Ovary (tissue), 3 donors: ENCODE data around the gene CBR3.

ENCODE experiments used
- CTCF ChIP-seq, 3 donors: fragments of 450-650 bp in 2 of 3; fragments of 200-600 bp in 1 of 3; IDR thresholded peaks; one replicate each; pipeline versions ENCODE4 v1.5.1 to v1.8.0; 2016 to 2022; ENCODE audit warnings: antibody characterized with exemption in 3 of 3, mild to moderate bottlenecking in 1 of 3
- POLR2A ChIP-seq: fragments of 450-650 bp; IDR thresholded peaks from one replicate; pipeline ENCODE4 v1.6.1; 2017; ENCODE audit warnings: antibody characterized with exemption, mild to moderate bottlenecking, moderate library complexity
- donor health status: DM: no; HTN: no; CAD: no.

- TF ChIP-seq CTCF (IDR thresholded peaks at IDR 0.05) (no peak), POLR2A (no peak)
Measured at GRCh38 chr21:36171336-36171735, 36.5 kb downstream of the CBR3 start.
